ENCODE results near the gene RNASE11. TPM values are rescaled to one million over a fixed set of nuclear protein-coding genes. Genes with fewer than 3 reads are reported as not detected.

The RNASE11 gene
- total and polyA plus RNA-seq, 9 of the 15 experiments (the other 6 are each of a cell fraction or from before 2014, with no cell fraction given) = 0.16 to 0.29 (median 0.22) TPM; not detected in 6

DNA sequence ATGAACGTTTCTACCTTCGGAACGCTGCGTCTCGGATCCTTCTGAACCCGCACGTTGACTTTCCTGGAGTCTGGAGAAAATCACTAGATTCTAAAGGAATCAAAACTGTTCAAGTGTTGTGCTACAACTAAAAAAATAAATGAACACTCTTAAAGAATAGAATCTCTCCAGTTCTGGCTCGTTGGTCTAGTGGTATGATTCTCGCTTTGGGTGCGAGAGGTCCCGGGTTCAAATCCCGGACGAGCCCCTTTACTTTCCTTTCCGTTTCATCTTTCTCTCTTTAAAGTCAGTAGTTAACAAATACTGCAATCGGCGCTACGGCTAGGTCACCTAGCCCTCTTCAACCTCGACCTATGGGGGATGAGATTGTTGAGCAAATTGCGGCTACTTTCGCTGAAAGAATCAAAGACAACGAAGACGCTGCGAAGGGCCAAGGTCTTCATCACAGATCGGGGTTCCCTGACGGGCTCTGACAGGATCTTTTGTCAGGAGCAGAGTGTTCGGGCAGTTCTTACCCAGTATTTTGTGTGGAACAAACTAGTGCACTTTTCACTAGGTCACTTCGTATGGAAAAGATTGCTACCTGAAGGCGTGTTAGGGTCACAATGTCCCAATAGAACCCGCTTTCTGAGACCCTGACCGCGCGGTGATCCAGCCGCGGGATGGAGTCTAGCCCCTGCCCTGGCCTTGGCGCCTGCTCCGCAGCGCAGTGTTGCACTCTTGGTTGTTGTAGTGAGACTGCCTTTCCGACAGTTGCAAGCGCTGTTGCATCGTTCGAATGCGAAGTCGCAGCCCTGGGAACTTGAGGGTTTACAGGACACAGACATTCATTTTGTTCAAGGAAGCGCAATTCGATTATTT lies 45.3 kb upstream of the RNASE11 start (continued):
- peak; percentile 19; the same call in 1 of the 2 replicates for TF ChIP-seq CEBPG (CRISPR knock-in tag; IDR thresholded peaks at IDR 0.05)
- TF ChIP-seq CEBPG (tag; conservative IDR thresholded peaks at IDR 0.05 in 1 of 2, IDR thresholded peaks at IDR 0.05 in 1 of 2) = peak; percentile 6 to 48; a peak in 1 of 4 replicates
- TF ChIP-seq ATF2 (CRISPR knock-in tag; IDR thresholded peaks at IDR 0.05) = no peak
- no peak for TF ChIP-seq ZNF408 (CRISPR knock-in tag; IDR thresholded peaks at IDR 0.05; ENCODE audit: low read depth)
- TF ChIP-seq TARDBP (IDR thresholded peaks at IDR 0.05) = no peak
- no peak for TF ChIP-seq ZNF740 (CRISPR knock-in tag; IDR thresholded peaks at IDR 0.05)
- no peak for TF ChIP-seq ZNF740 (tag; IDR thresholded peaks at IDR 0.05)
- TF ChIP-seq, protein P1, sequence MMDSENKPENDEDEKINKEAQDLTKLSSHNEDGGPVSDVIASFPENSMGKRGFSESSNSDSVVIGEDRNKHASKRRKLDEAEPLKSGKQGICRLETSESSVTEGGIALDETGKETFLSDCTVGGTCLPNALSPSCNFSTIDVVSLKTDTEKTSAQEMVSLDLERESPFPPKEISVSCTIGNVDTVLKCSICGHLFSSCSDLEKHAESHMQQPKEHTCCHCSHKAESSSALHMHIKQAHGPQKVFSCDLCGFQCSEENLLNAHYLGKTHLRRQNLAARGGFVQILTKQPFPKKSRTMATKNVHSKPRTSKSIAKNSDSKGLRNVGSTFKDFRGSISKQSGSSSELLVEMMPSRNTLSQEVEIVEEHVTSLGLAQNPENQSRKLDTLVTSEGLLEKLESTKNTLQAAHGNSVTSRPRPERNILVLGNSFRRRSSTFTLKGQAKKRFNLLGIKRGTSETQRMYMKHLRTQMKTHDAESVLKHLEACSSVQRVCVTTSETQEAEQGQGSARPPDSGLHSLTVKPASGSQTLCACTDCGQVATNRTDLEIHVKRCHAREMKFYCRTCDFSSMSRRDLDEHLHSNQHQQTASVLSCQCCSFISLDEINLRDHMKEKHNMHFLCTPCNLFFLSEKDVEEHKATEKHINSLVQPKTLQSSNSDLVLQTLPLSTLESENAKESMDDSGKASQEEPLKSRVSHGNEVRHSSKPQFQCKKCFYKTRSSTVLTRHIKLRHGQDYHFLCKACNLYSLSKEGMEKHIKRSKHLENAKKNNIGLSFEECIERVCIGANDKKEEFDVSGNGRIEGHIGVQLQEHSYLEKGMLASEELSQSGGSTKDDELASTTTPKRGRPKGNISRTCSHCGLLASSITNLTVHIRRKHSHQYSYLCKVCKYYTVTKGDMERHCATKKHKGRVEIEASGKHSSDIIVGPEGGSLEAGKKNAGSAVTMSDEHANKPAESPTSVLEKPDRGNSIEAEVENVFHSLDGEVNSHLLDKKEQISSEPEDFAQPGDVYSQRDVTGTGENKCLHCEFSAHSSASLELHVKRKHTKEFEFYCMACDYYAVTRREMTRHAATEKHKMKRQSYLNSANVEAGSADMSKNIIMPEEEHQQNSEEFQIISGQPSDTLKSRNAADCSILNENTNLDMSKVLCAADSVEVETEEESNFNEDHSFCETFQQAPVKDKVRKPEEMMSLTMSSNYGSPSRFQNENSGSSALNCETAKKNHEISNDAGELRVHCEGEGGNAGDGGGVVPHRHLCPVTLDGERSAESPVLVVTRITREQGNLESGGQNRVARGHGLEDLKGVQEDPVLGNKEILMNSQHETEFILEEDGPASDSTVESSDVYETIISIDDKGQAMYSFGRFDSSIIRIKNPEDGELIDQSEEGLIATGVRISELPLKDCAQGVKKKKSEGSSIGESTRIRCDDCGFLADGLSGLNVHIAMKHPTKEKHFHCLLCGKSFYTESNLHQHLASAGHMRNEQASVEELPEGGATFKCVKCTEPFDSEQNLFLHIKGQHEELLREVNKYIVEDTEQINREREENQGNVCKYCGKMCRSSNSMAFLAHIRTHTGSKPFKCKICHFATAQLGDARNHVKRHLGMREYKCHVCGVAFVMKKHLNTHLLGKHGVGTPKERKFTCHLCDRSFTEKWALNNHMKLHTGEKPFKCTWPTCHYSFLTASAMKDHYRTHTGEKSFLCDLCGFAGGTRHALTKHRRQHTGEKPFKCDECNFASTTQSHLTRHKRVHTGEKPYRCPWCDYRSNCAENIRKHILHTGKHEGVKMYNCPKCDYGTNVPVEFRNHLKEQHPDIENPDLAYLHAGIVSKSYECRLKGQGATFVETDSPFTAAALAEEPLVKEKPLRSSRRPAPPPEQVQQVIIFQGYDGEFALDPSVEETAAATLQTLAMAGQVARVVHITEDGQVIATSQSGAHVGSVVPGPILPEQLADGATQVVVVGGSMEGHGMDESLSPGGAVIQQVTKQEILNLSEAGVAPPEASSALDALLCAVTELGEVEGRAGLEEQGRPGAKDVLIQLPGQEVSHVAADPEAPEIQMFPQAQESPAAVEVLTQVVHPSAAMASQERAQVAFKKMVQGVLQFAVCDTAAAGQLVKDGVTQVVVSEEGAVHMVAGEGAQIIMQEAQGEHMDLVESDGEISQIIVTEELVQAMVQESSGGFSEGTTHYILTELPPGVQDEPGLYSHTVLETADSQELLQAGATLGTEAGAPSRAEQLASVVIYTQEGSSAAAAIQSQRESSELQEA (IDR thresholded peaks at IDR 0.05; ENCODE audit: low read depth) = peak; percentile 52; the same call in 1 of the 2 replicates
- no peak for TF ChIP-seq RBBP5 (IDR thresholded peaks at IDR 0.05; ENCODE audit: borderline replicate concordance, insufficient read depth, low read length, poor library complexity, severe bottlenecking)
- TF ChIP-seq ZBTB34 (CRISPR knock-in tag; IDR thresholded peaks at IDR 0.05) = no peak
- TF ChIP-seq MTA1 (IDR thresholded peaks at IDR 0.05; ENCODE audit: borderline replicate concordance) = 0 out of 2 replicates have a peak, but pooled peaks have one; percentile 40
- TF ChIP-seq HDAC3 (IDR thresholded peaks at IDR 0.05; ENCODE audit: borderline replicate concordance, partially characterized antibody) = peak; percentile 36
- no peak for TF ChIP-seq EWSR1 (IDR thresholded peaks at IDR 0.05; ENCODE audit: borderline replicate concordance, low read depth, partially characterized antibody)
- TF ChIP-seq MBD2 (IDR thresholded peaks at IDR 0.05; ENCODE audit: borderline replicate concordance, low read depth) = no peak

Data from K562 (cell line).